Upper lobe of left lung (tissue), 6 donors: Measurements from ENCODE around the gene KCNE4. TPM values are rescaled to one million over a fixed set of nuclear protein-coding genes. Genes with fewer than 3 reads are reported as not detected.

ENCODE experiments used
- ATAC-seq, 2 donors: fragments of 200-7000 bp; cut with Tn5 transposase; one replicate each; pipeline ENCODE4 v1.9.1; 2022; ENCODE audit warnings: mild to moderate bottlenecking in 2 of 2, moderate library complexity in 2 of 2; ENCODE audit not compliant: low FRiP score in 2 of 2
- DNase-seq, 2 donors: peaks; one replicate each; pipeline ENCODE4 v3.0.0-alpha.2; 2019 to 2020
- H3K27ac ChIP-seq, 4 donors: fragments of 200-600 bp; sonication (generic); one replicate each; pipeline ENCODE4 v1.5.1; 2016 to 2019
- H3K27me3 ChIP-seq, 4 donors: fragments of 200-600 bp; sonication (generic); one replicate each; pipeline ENCODE4 v1.5.1; 2017 to 2019
- H3K36me3 ChIP-seq, 4 donors: fragments of 200-600 bp; sonication (generic); one replicate each; pipeline ENCODE4 v1.5.1; 2016 to 2019
- H3K4me1 ChIP-seq, 4 donors: fragments of 200-600 bp; sonication (generic); one replicate each; pipeline ENCODE4 v1.5.1; 2018 to 2019
- H3K4me3 ChIP-seq, 4 donors: fragments of 200-600 bp; sonication (generic); one replicate each; pipeline ENCODE4 v1.5.1; 2017 to 2019; ENCODE audit warnings: mild to moderate bottlenecking in 2 of 4, moderate library complexity in 1 of 4
- H3K9me3 ChIP-seq, 4 donors: fragments of 200-600 bp; sonication (generic); one replicate each; pipeline ENCODE4 v1.5.1; 2018 to 2019
- EP300 ChIP-seq, 4 donors: sonication (generic); formaldehyde crosslinking; IDR thresholded peaks; one replicate each; pipeline ENCODE4 v1.5.1; 2017; ENCODE audit warnings: antibody characterized with exemption in 4 of 4, control low read depth in 2 of 4
- POLR2A ChIP-seq, 4 donors: fragments of 450-650 bp; IDR thresholded peaks; one replicate each; pipeline ENCODE4 v1.5.1; 2016 to 2017; ENCODE audit warnings: antibody characterized with exemption in 4 of 4, mild to moderate bottlenecking in 2 of 4
- POLR2AphosphoS5 ChIP-seq, 2 donors: sonication (generic); formaldehyde crosslinking; IDR thresholded peaks; one replicate each; pipeline ENCODE4 v1.5.1; 2017; ENCODE audit warnings: antibody characterized with exemption in 2 of 2
- WGBS, 2 donors: methylation state at CpG; one replicate each; pipeline ENCODE4 v1.1.5; 2017 to 2018; 5-methylcytosine and 5-hydroxymethylcytosine counted together
- total RNA-seq, 6 donors: library from RNA; depleted of rRNA in 4 of 6; stranded (reverse); fragments of >200 nt in 4 of 6; gene quantifications; one replicate each; pipeline versions ENCODE4 v1.1.0 to v1.2.1, GENCODE V29; 2016 to 2021
- TF ChIP-seq, protein P1 (sequence below), 6 experiments: fragments of 450-650 bp in 4 of 6; fragments of 200-600 bp in 2 of 6; sonication (generic) in 2 of 6; IDR thresholded peaks; one replicate each; pipeline ENCODE4 v1.5.1; 2016 to 2019; ENCODE audit warnings: antibody characterized with exemption in 6 of 6
- donor health status: DM: no; HTN: no; CAD: no; lungs with moderate emphysema.
- donor health status: DM: no; HTN: yes; CAD: no; lungs with severe emphysema.

KCNE4 gene
- total RNA-seq, 6 donors from 2014 or later = 0.20 to 1.9 (median 0.89) TPM; not detected in 1

DNA sequence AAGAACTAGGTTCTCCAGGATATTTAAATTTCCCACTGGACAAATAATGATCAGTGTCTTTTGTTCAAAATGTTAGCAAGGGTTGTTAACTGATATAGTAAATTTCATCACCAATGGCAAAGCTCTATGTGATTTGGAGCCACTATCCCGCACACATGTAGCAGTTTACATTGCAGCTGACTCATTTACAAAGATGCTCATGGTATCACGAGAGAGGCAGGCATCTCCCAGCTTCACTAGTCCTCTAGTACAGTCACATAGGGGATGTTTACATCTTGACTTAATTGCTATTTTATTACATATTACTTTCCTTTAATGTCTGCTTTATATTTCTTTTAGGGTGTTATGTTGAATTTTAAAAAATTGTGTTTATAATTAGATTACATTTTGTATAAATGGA lies 30.7 kb downstream of the KCNE4 start:
- no peaks in the 10 kb centered on the region for H3K27me3 ChIP-seq
- 0% methylated on average over 2 of the region's 2 CpGs for WGBS, 2 donors
- TF ChIP-seq, protein P1, sequence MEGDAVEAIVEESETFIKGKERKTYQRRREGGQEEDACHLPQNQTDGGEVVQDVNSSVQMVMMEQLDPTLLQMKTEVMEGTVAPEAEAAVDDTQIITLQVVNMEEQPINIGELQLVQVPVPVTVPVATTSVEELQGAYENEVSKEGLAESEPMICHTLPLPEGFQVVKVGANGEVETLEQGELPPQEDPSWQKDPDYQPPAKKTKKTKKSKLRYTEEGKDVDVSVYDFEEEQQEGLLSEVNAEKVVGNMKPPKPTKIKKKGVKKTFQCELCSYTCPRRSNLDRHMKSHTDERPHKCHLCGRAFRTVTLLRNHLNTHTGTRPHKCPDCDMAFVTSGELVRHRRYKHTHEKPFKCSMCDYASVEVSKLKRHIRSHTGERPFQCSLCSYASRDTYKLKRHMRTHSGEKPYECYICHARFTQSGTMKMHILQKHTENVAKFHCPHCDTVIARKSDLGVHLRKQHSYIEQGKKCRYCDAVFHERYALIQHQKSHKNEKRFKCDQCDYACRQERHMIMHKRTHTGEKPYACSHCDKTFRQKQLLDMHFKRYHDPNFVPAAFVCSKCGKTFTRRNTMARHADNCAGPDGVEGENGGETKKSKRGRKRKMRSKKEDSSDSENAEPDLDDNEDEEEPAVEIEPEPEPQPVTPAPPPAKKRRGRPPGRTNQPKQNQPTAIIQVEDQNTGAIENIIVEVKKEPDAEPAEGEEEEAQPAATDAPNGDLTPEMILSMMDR (IDR thresholded peaks at IDR 0.05) = no peak
- TF ChIP-seq POLR2A (IDR thresholded peaks at IDR 0.05) = no peak
- no peak for TF ChIP-seq EP300 (IDR thresholded peaks at IDR 0.05)
- TF ChIP-seq POLR2AphosphoS5 (IDR thresholded peaks at IDR 0.05) = no peak

DNA sequence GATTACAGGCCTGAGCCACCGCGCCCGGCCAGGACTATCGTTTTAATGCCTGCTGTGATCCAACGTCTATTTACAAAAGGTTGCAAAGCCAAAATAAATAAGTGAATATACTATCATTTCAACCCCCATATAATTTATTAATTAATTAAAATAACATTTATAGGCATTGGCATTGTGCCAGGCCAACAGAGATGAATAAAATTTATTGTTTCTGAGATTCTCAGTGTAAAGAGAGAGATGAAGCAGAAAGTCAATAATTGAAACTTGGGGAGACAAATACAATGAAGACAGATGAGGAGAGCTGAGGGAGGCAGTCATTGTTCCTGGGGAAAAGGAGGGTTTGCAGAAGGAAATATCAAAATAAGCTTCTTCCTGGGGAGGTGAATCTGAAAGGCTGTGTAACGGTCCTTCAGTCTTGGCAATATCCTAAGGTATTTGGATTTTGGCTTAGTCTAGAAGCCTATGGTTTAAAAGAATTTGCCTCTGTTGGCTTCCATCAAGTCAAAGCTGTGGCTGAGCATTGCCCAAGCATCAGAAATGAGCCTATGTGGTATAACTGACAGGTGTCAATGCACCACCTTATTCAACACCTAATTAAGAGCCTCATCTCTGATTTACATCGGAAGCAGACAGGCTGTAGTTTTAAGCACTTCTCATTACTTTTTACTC lies 31.5 kb downstream of the KCNE4 start:
- Histone ChIP-seq H3K36me3 (no peaks in the 10 kb centered on the region), H3K4me3 (no peak overlapping the region), H3K27me3 (no peaks in the 10 kb centered on the region), H3K27ac (no peak overlapping the region), H3K4me1 (no peaks in the 10 kb centered on the region), H3K9me3 (no peaks in the 10 kb centered on the region)
- DNase-seq (no peak), ATAC-seq (no peak)
- WGBS, 2 donors = 69 to 70% methylated on average over 7 of the region's 7 CpGs
- TF ChIP-seq POLR2AphosphoS5 (IDR thresholded peaks at IDR 0.05) = no peak
- TF ChIP-seq, protein P1 (IDR thresholded peaks at IDR 0.05) = no peak
- no peak for TF ChIP-seq POLR2A (IDR thresholded peaks at IDR 0.05)
- TF ChIP-seq EP300 (IDR thresholded peaks at IDR 0.05) = no peak

More for the DNA sequence above, 30.7 kb downstream of the KCNE4 start:
- no peaks in the 10 kb centered on the region for H3K36me3 ChIP-seq
- H3K4me3 ChIP-seq = no peak overlapping the region
- no peak for ATAC-seq
- no peak overlapping the region for H3K27ac ChIP-seq
- no peaks in the 10 kb centered on the region for H3K9me3 ChIP-seq
- no peaks in the 10 kb centered on the region for H3K4me1 ChIP-seq
- no peak for DNase-seq

DNA sequence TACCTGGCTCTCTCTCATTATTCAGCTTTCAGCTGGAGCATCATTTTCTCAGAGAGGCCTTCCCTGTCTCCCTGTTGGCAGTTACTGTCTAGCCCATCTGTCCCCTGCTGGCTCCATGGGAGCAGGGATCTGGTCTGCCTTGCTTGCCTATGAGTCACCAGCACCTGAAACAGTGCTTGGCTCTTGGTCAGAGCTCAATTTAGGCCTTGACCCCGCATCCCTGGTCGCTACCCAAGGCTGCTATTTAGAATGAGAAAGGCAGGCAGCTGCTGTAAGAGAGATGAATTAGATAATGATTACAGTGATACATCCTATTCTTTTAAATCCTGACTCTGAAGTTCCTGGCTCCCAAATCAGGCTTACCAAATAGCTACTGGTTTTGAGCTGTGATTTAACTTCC lies 32.9 kb downstream of the KCNE4 start:
- H3K27ac ChIP-seq = no peak overlapping the region
- ATAC-seq = no peak
- H3K4me1 ChIP-seq = no peaks in the 10 kb centered on the region
- no peaks in the 10 kb centered on the region for H3K36me3 ChIP-seq
- 92 to 96% methylated on average over 2 of the region's 2 CpGs for WGBS, 2 donors
- H3K9me3 ChIP-seq = no peaks in the 10 kb centered on the region
- TF ChIP-seq POLR2AphosphoS5 (IDR thresholded peaks at IDR 0.05) = no peak
- no peak for TF ChIP-seq EP300 (IDR thresholded peaks at IDR 0.05)
- TF ChIP-seq POLR2A (IDR thresholded peaks at IDR 0.05) = no peak
- TF ChIP-seq, protein P1 (IDR thresholded peaks at IDR 0.05) = no peak
- DNase-seq = no peak
- H3K4me3 ChIP-seq = no peak overlapping the region
- H3K27me3 ChIP-seq = no peaks in the 10 kb centered on the region

DNA sequence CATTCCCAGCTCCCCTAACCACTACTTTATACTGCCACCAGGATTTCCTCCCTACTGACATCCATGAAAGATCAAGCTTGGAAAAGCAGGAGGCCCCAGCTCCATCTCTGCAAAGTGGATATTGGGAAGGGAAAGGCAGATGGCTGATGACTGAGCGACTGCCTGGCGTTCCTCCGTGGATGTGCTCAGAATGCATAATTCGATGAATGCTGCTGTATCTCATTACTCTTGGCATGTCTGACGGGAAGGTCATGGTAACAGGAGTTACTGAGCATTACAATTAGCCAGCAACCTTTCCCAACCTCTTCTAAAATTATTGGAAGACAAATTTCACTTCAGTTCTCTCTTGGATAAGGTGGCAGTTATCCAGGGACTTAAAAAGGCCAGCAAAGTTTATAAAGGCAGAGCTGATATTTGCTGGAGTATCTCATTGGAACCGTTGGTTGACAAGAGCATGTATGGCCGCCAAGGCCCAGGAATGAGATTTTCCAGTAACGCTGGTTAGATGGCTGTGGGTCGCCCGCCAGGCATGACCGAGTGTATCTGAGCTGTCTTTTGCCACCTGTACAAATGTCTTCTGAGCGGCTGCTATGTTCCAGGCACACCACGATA lies 34.5 kb downstream of the KCNE4 start:
- ATAC-seq = no peak

More for the DNA sequence above, 34.5 kb downstream of the KCNE4 start:
- DNase-seq = no peak
- Histone ChIP-seq H3K36me3 (no peaks in the 10 kb centered on the region), H3K4me1 (no peaks in the 10 kb centered on the region), H3K27me3 (no peaks in the 10 kb centered on the region), H3K27ac (no peak overlapping the region), H3K9me3 (no peaks in the 10 kb centered on the region), H3K4me3 (no peak overlapping the region)
- TF ChIP-seq POLR2A (IDR thresholded peaks at IDR 0.05) (no peak), POLR2AphosphoS5 (IDR thresholded peaks at IDR 0.05) (no peak), EP300 (IDR thresholded peaks at IDR 0.05) (no peak)
- TF ChIP-seq, protein P1 (IDR thresholded peaks at IDR 0.05) = no peak
- 95% methylated on average over 13 of the region's 13 CpGs for WGBS, 2 donors
